ENCODE results near the gene NEK10. TPM values are rescaled to one million over a fixed set of nuclear protein-coding genes. Genes with fewer than 3 reads are reported as not detected.

NEK10 gene
- total RNA-seq, 2 experiments from 2014 or later, result 0.35 to 0.86 TPM

DNA sequence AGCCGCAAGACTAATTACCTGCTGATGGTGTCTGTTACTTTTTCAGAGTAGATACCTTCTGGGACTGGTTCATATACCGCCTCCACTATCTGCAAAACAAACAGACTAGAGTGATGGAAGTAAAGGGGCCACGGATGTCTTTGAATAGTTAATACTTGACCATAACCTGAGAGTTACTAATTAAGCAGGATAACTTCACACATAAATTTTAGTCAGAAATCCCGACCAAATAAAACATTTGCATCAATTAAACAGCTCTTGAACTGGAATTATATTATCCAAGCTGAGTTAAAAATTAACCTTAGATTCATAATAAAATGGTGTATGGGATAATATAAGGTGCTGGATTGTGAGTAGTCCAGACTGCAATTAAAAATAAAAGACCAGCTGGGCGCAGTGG lies 167.7 kb downstream of the NEK10 start:
- Mint-ChIP-seq H3K27me3 (no peaks in the 10 kb centered on the region), H3K4me3 (no peak overlapping the region), H3K4me1 (no peaks in the 10 kb centered on the region), H3K9me3 (no peaks in the 10 kb centered on the region), H3K27ac (no peak overlapping the region), H3K36me3 (ENCODE audit: low read depth) (no peaks in the 10 kb centered on the region)
- ChIA-PET CTCF (no interaction called here), POLR2A (no interaction called here)
- DNase-seq, result no peak

DNA sequence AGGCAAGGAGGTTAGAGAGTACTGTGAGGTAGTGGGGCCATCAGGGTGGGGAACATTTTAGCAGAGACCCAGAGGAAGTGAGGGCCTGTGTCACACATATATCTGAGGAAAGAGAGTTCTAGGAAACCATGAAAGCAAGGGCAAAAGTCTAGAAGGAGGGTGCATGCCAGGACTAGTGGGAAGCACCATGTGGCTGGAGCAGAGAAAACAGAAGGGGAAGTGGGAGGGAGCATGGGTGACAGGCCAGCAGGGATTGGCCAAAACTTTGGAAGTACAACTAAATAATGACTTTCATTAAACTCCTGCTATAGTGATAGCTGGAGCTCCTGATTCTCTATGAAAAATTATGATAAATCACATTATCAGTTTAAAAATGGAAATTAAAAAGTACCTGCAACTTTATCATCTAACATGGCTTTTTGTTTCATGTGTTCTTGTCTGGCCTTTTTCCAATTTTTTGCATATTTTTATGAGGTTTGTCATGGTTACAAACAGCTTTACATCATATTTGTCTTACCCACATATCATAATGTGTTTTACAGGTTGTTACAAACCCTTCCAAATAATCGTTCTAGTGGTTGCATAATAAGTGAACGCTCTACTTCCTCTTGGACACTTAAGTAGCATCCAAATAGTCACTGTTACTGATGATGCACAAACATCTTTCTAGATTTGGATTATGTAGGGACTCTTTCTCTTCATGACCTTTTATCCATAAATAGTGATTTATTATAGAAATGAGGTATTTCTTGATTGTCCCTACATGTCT lies 168.3 kb downstream of the NEK10 start:
- H3K4me3 Mint-ChIP-seq, result no peak overlapping the region
- H3K9me3 Mint-ChIP-seq, result no peaks in the 10 kb centered on the region
- no peaks in the 10 kb centered on the region for H3K4me1 Mint-ChIP-seq
- ChIA-PET POLR2A (no interaction called here), CTCF (no interaction called here)
- DNase-seq, result no peak
- H3K27ac Mint-ChIP-seq, result no peak overlapping the region
- H3K27me3 Mint-ChIP-seq, result no peaks in the 10 kb centered on the region
- no peaks in the 10 kb centered on the region for H3K36me3 Mint-ChIP-seq (ENCODE audit: low read depth)

DNA sequence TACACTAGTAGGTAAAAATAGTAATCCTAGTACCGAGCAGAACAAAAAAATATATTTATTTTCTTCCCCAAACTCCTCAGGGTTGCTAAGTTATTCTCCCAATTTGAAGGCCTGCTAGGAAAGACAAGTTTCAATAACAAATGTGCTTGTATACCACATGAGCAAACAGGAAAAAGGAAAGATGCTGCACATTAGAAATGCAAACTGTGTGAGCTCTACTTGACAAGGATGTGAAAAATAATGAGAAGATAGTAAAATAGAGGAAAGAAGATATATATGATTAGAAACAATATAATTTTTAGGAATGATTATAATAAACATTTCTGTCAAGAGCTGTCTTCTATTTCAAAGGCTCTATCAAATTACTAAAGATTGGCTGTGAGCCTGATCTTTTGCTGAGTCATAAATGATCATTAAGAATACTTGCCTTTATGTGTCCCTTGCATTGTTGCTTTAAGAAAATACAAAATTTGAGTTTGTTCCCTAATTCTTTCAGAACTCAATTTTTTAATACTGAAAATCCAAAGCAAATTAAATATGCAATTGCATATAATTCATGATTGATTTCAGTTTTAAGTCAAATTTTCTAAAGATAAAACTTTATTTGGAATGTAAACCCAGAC lies 174.2 kb downstream of the NEK10 start:
- CTCF ChIA-PET, result interaction anchor here (1.0 kb wide), 1 partner anchor 58 kb away, joined by 3 read pairs; no protein-coding TSS in a partner anchor

DNA sequence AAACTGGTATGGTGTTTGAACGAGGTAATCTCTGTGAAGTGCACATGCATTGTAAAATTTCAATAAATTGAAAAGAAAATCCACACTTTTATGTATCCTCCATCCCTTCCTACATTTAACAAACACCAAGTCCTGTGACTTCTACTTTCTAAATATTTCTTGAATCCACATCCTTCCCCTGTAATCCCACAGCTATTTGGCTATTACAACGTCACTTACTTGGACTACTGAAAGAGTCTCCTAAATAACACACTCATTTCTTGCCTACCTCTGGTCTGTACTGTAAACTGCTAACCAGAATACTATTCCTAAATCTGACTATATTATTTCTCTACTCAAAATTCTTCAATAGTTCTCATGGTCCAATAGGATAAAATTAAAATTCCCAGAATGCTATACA lies 176.1 kb downstream of the NEK10 start:
- CTCF ChIA-PET, result no interaction called here
- Mint-ChIP-seq H3K27ac (no peak overlapping the region), H3K4me3 (no peak overlapping the region), H3K4me1 (no peaks in the 10 kb centered on the region), H3K36me3 (ENCODE audit: low read depth) (no peaks in the 10 kb centered on the region), H3K9me3 (no peaks in the 10 kb centered on the region), H3K27me3 (no peaks in the 10 kb centered on the region)
- POLR2A ChIA-PET, result no interaction called here
- no peak for DNase-seq

More for the DNA sequence above, 174.2 kb downstream of the NEK10 start:
- DNase-seq, result no peak
- H3K27me3 Mint-ChIP-seq, result no peaks in the 10 kb centered on the region
- no peak overlapping the region for H3K27ac Mint-ChIP-seq
- no peak overlapping the region for H3K4me3 Mint-ChIP-seq
- no peaks in the 10 kb centered on the region for H3K4me1 Mint-ChIP-seq
- POLR2A ChIA-PET, result no interaction called here
- H3K9me3 Mint-ChIP-seq, result no peaks in the 10 kb centered on the region
- no peaks in the 10 kb centered on the region for H3K36me3 Mint-ChIP-seq (ENCODE audit: low read depth)

DNA sequence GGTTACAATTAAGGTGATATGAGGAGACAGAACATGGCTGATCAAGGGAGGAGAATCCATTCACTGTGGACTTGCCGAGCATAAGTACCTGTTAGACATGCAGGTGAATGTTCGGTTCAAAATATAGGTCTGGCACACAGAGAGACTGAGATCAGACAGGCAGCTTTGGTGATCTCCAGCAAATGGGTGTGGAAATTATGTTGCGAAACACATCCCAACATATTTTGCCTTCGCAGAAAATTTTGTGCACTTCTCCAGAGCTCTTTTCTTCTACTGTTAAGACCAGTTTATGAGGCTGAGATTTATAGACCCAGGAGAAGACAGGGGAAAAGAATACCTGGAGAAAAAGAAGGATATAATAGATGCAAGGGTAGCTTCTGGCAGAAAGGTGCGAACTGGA lies 183.2 kb downstream of the NEK10 start:
- H3K27me3 Mint-ChIP-seq, result no peaks in the 10 kb centered on the region
- DNase-seq, result no peak
- no peaks in the 10 kb centered on the region for H3K36me3 Mint-ChIP-seq (ENCODE audit: low read depth)
- H3K27ac Mint-ChIP-seq, result no peak overlapping the region
- ChIA-PET POLR2A (no interaction called here), CTCF (no interaction called here)
- H3K4me3 Mint-ChIP-seq, result no peak overlapping the region
- H3K9me3 Mint-ChIP-seq, result no peaks in the 10 kb centered on the region
- no peaks in the 10 kb centered on the region for H3K4me1 Mint-ChIP-seq

DNA sequence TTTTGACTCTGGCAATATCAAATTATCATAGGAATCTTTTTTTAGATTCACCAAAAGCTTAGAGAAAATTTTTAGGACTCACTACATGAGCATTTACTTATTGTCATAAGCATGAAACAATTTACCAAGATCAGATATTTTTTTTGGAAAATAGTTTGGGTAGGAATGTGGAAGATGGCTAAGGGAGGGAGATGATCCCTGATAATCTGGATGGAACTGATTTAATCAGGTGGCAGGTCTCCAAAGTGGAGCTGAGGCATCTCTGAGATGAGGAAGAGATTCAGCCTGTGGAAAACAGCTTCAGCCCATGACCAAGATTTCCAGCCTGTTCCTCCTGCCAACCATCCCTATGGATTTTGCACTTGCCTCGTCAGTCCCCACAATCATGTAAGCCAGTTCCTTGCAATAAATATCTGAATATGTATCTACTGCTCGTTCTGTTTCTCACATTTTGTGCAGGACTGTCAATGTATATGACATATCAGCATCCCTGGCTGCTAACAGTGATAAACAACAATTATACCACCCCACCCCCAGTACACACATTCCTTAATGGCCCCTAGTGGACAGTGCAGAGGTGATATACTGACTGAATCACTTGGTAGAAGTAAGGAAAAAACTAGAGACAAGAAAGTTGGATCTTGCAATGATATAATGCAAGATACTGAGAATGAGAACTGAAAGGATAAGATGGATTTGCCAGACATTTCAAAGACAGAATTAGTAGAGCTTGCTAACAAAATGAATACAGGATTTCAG lies 183.8 kb downstream of the NEK10 start:
- Mint-ChIP-seq H3K9me3 (no peaks in the 10 kb centered on the region), H3K36me3 (ENCODE audit: low read depth) (no peaks in the 10 kb centered on the region), H3K4me1 (no peaks in the 10 kb centered on the region), H3K27ac (no peak overlapping the region), H3K27me3 (no peaks in the 10 kb centered on the region), H3K4me3 (no peak overlapping the region)
- CTCF ChIA-PET, result no interaction called here
- POLR2A ChIA-PET, result no interaction called here
- no peak for DNase-seq

DNA sequence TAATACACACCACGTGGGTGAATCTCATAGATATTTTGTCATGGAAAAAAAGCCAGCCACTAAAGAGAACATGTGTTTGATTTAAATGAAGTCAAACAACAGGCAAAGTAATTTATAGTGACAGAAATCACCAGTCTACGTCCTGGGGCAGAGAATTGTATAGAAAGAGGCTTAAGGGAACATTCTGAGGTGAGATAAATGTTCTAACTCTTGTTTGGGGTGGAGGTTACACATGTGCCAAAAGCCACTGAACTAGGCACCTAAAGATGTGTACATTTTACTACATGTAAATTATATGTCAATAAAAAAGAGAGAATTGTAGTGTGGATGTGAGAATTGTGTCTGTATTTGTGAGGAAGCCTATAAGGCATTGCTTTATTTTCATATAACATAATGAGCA lies 184.9 kb downstream of the NEK10 start:
- Mint-ChIP-seq H3K27me3 (no peaks in the 10 kb centered on the region), H3K9me3 (no peaks in the 10 kb centered on the region), H3K36me3 (ENCODE audit: low read depth) (no peaks in the 10 kb centered on the region), H3K27ac (no peak overlapping the region), H3K4me3 (no peak overlapping the region), H3K4me1 (no peaks in the 10 kb centered on the region)
- ChIA-PET POLR2A (no interaction called here), CTCF (no interaction called here)
- no peak for DNase-seq

DNA sequence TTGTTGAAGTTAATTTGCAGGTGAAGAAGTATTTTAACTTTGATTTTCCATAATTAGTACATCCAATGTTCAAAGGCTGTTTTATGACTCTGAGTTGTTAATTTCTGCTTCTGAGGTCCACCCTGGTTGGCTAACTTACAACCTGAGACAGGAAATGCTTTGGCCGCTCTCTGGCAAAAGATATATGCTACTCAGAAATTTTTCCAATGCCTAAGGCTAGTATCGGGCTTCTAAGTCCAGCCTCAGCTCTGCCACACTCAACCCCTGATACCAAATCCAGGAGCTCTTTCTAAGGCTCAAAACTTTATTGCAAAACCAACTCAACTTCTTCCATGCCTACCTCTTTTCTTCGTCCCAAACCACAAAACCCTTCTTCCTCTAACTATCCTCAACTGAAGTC lies 192.9 kb downstream of the NEK10 start:
- no peaks in the 10 kb centered on the region for H3K4me1 Mint-ChIP-seq
- no peaks in the 10 kb centered on the region for H3K9me3 Mint-ChIP-seq
- POLR2A ChIA-PET, result no interaction called here
- H3K36me3 Mint-ChIP-seq (ENCODE audit: low read depth), result no peaks in the 10 kb centered on the region
- H3K27ac Mint-ChIP-seq, result no peak overlapping the region
- CTCF ChIA-PET, result no interaction called here
- H3K27me3 Mint-ChIP-seq, result no peaks in the 10 kb centered on the region
- no peak for DNase-seq
- no peak overlapping the region for H3K4me3 Mint-ChIP-seq

DNA sequence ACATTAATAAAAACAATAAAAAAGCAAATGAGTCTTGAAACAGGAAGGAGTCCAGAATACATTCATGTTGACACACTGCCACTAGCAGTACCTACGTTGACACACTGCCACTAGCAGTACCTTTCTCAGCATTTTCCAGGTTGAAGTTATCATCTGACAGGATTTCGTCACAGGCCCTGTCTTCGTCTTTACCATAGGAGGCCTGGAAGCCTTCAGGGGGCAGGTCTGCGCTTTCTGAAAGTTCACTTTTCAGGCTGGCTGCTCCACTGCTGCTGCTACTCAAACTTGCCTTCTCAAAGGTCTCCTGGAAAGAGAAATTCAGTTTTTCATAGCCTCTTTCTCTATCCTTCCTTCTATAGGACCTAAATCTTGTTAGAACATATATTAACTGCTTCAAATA lies 194.7 kb downstream of the NEK10 start:
- no peaks in the 10 kb centered on the region for H3K27me3 Mint-ChIP-seq
- H3K9me3 Mint-ChIP-seq, result no peaks in the 10 kb centered on the region
- no peaks in the 10 kb centered on the region for H3K4me1 Mint-ChIP-seq
- no peak for DNase-seq
- ChIA-PET CTCF (no interaction called here), POLR2A (no interaction called here)
- no peak overlapping the region for H3K27ac Mint-ChIP-seq
- no peaks in the 10 kb centered on the region for H3K36me3 Mint-ChIP-seq (ENCODE audit: low read depth)
- no peak overlapping the region for H3K4me3 Mint-ChIP-seq

DNA sequence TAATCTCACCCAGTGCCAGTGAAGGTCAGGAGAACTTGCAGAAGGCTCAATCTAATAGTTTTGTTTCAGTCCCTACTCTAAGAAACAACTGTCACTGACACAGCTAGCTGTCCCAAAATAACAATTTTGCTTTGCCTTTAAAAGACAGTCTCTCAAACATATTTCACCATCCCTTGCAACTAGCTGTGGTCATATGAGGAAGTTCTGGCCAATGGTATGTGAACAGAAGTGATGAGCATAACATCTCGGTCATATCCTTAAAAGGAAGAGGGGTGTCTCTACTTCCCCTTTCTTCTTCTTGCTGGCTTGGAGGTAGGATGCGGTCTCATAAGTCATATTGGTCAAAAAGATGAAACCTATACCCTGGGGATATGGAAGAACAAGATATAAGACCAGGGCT lies 198.1 kb downstream of the NEK10 start:
- DNase-seq, result no peak
- Mint-ChIP-seq H3K36me3 (ENCODE audit: low read depth) (no peaks in the 10 kb centered on the region), H3K27ac (no peak overlapping the region), H3K4me1 (no peaks in the 10 kb centered on the region), H3K4me3 (no peak overlapping the region), H3K27me3 (no peaks in the 10 kb centered on the region), H3K9me3 (no peaks in the 10 kb centered on the region)
- ChIA-PET CTCF (interaction anchor here (0.6 kb wide), 1 partner anchor 294 kb away, joined by 4 read pairs; no protein-coding TSS in a partner anchor), POLR2A (no interaction called here)

DNA sequence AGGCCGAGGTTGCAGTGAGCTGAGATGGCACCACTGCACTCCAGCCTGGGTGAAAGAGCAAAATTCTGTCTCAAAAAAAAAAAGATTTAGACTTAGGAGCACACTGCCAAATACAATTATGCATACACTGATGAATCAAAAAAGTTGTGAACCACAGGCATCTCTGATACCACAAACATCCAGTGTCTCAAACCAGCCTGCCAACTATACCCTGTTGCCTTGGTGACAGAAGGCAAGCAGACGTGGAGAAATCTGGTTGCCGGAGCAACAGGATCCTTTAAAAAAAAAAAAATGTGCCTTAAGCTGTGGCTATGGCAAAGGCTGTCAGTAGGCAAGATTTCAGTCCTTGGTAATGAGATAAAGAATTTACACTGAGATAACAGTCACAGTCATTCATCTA lies 202.3 kb downstream of the NEK10 start:
- Mint-ChIP-seq H3K27ac (no peak overlapping the region), H3K4me1 (no peaks in the 10 kb centered on the region), H3K9me3 (no peaks in the 10 kb centered on the region), H3K36me3 (ENCODE audit: low read depth) (no peaks in the 10 kb centered on the region), H3K27me3 (no peaks in the 10 kb centered on the region), H3K4me3 (no peak overlapping the region)
- CTCF ChIA-PET, result no interaction called here
- POLR2A ChIA-PET, result no interaction called here
- DNase-seq, result no peak

DNA sequence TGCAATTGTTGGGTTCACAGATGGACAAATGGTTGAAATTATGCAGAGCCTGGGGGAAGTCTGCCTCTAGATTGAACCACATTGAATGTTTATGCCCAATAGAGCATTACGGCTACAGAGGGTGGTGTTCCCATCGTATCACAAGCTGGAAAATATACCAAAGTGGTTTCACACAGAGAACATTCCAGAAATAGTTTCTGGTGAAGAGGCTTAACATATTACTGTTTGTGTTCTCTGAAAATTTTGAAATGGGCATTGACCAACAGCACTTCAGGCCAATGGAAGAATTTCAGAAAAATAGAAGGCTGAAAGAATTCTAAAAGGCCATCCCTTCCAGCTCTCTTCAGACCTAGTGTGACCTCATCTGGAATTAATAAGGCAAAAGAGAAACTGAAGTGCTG lies 203.9 kb downstream of the NEK10 start:
- Mint-ChIP-seq H3K4me1 (no peaks in the 10 kb centered on the region), H3K36me3 (ENCODE audit: low read depth) (no peaks in the 10 kb centered on the region), H3K4me3 (no peak overlapping the region), H3K27me3 (no peaks in the 10 kb centered on the region), H3K27ac (no peak overlapping the region), H3K9me3 (no peaks in the 10 kb centered on the region)
- DNase-seq, result no peak
- CTCF ChIA-PET, result no interaction called here
- POLR2A ChIA-PET, result no interaction called here

DNA sequence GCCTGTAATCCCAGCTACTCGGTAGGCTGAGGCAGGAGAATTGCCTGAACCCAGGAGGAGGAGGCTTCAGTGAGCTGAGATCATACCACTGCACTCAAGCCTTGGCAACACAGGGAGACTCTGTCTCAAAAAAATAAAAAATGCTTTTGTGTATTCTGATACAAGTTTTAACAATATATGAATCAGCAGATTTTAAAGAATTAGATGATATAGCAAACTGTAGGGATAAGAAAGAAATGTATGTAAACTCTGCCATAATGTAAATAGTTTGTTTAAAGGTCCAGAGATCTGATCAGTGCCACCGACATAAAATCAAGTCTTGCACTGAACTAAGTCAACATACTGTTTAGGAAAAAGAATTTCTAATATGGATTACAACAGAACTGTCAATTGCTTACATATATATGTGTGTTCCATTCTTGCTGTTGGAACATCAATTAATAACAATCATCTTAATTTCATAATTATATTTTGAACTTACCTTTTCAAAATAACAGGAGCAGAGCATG lies 208.3 kb downstream of the NEK10 start:
- Mint-ChIP-seq H3K4me1 (no peaks in the 10 kb centered on the region), H3K27ac (no peak overlapping the region), H3K27me3 (no peaks in the 10 kb centered on the region), H3K9me3 (no peaks in the 10 kb centered on the region), H3K4me3 (no peak overlapping the region), H3K36me3 (ENCODE audit: low read depth) (no peaks in the 10 kb centered on the region)
- DNase-seq, result no peak
- POLR2A ChIA-PET, result no interaction called here
- CTCF ChIA-PET, result no interaction called here

DNA sequence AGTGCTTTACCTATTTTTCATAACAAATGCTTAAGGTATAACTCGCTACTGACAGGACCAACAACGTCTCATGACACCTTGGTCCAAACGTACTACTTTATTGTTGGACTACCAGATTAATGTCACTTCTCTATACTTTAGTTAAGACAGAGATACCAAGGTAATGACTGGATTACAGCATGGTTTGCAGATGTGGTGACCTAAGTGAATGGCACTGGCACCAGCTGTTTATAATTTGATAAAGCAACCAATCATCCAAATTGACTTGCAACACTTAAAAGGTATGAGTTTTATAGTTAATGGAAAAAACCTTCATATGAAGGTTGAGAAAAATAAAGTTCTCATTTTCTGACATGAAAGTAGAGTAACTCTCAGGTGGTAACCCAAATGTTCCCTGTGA lies 209.0 kb downstream of the NEK10 start:
- no peak overlapping the region for H3K27ac Mint-ChIP-seq
- H3K36me3 Mint-ChIP-seq (ENCODE audit: low read depth), result no peaks in the 10 kb centered on the region
- ChIA-PET CTCF (no interaction called here), POLR2A (no interaction called here)
- H3K4me1 Mint-ChIP-seq, result no peaks in the 10 kb centered on the region
- no peak overlapping the region for H3K4me3 Mint-ChIP-seq
- no peaks in the 10 kb centered on the region for H3K9me3 Mint-ChIP-seq
- H3K27me3 Mint-ChIP-seq, result no peaks in the 10 kb centered on the region
- DNase-seq, result no peak
